Mesodermal cell (in vitro differentiated cells): ENCODE data around the gene FBLN7.
A peak's percentile ranks its signal among the peaks of the same experiment; 100 is the strongest.
"Not testable (repeated sequence)": the region's sequence is repeated elsewhere in the genome, so short reads cannot be mapped to it uniquely, and the experiment has no call there.

Source experiments
- H3K27ac ChIP-seq: 2 replicates; pipeline ENCODE4 v1.7.0; 2013; ENCODE audit warnings: mild to moderate bottlenecking, low read depth, low read length, moderate library complexity; ENCODE audit not compliant: severe bottlenecking
- H3K36me3 ChIP-seq: 2 replicates; pipeline ENCODE4 v1.7.1; 2013; ENCODE audit warnings: mild to moderate bottlenecking, low read length, moderate library complexity; ENCODE audit not compliant: control insufficient read depth, insufficient read depth
- H3K4me1 ChIP-seq: one replicate; pipeline ENCODE4 v1.7.1; 2013; ENCODE audit warnings: mild to moderate bottlenecking, low read length; ENCODE audit not compliant: insufficient read depth, control insufficient read depth, poor library complexity, severe bottlenecking
- H3K4me3 ChIP-seq: 2 replicates; pipeline ENCODE4 v1.7.0; 2013; ENCODE audit warnings: low read length, control low read depth, mild to moderate bottlenecking; ENCODE audit not compliant: insufficient read depth, poor library complexity, severe bottlenecking; ENCODE audit errors: extremely low read depth
- H3K9me3 ChIP-seq: 2 replicates; pipeline ENCODE4 v1.7.1; 2013; ENCODE audit warnings: mild to moderate bottlenecking, low read length, moderate library complexity; ENCODE audit not compliant: control insufficient read depth
- WGBS, 2 experiments: methylation state at CpG; one replicate each; pipeline ENCODE4 v1.1.5; 2013; ENCODE audit warnings: missing lambda C conversion rate in 2 of 2; ENCODE audit not compliant: insufficient coverage in 2 of 2; 5-methylcytosine and 5-hydroxymethylcytosine counted together

Gene FBLN7

GRCh38 chr2:112201696-112202430 is 63.7 kb downstream of the FBLN7 start:
- no CpG with 5 or more reads among the region's 3 CpGs for WGBS, 2 experiments
- Histone ChIP-seq H3K4me3 (no peak overlapping the region), H3K27ac (no peak overlapping the region), H3K9me3 (peaks cover 10% of the 10 kb centered on the region), H3K36me3 (no peaks in the 10 kb centered on the region), H3K4me1 (no peaks in the 10 kb centered on the region)

- Histone ChIP-seq H3K4me1 (no peaks in the 10 kb centered on the region), H3K9me3 (peaks cover 10% of the 10 kb centered on the region), H3K27ac (no peak overlapping the region), H3K36me3 (no peaks in the 10 kb centered on the region), H3K4me3 (no peak overlapping the region)
- no CpG with 5 or more reads among the region's 2 CpGs for WGBS, 2 experiments
Observed at GRCh38 chr2:112204411-112204810, 66.2 kb downstream of the FBLN7 start.

GRCh38 chr2:112207905-112208304 is 69.7 kb downstream of the FBLN7 start:
- not testable (repeated sequence) for H3K4me1 ChIP-seq, H3K27ac ChIP-seq, H3K36me3 ChIP-seq, H3K4me3 ChIP-seq, H3K9me3 ChIP-seq
- WGBS, 2 experiments = 86 to 100% methylated on average over 1 to 2 of the region's 3 CpGs

GRCh38 chr2:112216167-112216566 is 78.0 kb downstream of the FBLN7 start:
- Histone ChIP-seq H3K27ac (peak overlapping the region; percentile 33), H3K4me3 (no peak overlapping the region), H3K36me3 (peaks cover 13% of the 10 kb centered on the region), H3K9me3 (peaks cover 9% of the 10 kb centered on the region), H3K4me1 (no peaks in the 10 kb centered on the region)
- 80 to 93% methylated on average over 2 to 3 of the region's 3 CpGs for WGBS, 2 experiments

- peaks cover 25% of the 10 kb centered on the region for H3K36me3 ChIP-seq
- no peak overlapping the region for H3K27ac ChIP-seq
- H3K4me3 ChIP-seq = no peak overlapping the region
- H3K4me1 ChIP-seq = no peaks in the 10 kb centered on the region
- peaks cover 9% of the 10 kb centered on the region for H3K9me3 ChIP-seq
Observed at GRCh38 chr2:112217854-112218253, 79.7 kb downstream of the FBLN7 start.

- WGBS, 2 experiments = 83 to 91% methylated on average over 2 of the region's 3 CpGs
- Histone ChIP-seq H3K4me1 (no peaks in the 10 kb centered on the region), H3K27ac (no peak overlapping the region), H3K9me3 (peaks cover 9% of the 10 kb centered on the region), H3K36me3 (peaks cover 16% of the 10 kb centered on the region), H3K4me3 (no peak overlapping the region)
Observed at GRCh38 chr2:112220186-112220585, 82.0 kb downstream of the FBLN7 start.

GRCh38 chr2:112220831-112221230 is 82.6 kb downstream of the FBLN7 start:
- Histone ChIP-seq H3K4me1 (no peaks in the 10 kb centered on the region), H3K4me3 (no peak overlapping the region), H3K36me3 (peaks cover 15% of the 10 kb centered on the region), H3K9me3 (peaks cover 9% of the 10 kb centered on the region), H3K27ac (no peak overlapping the region)
- 92 to 100% methylated on average over 1 to 2 of the region's 3 CpGs for WGBS, 2 experiments

- Histone ChIP-seq H3K4me1 (no peaks in the 10 kb centered on the region), H3K4me3 (no peak overlapping the region), H3K27ac (no peak overlapping the region), H3K9me3 (no peaks in the 10 kb centered on the region), H3K36me3 (peaks cover 12% of the 10 kb centered on the region)
Observed at GRCh38 chr2:112229348-112229747, 91.2 kb downstream of the FBLN7 start.

GRCh38 chr2:112230371-112230770 is 92.2 kb downstream of the FBLN7 start:
- H3K4me1 ChIP-seq = no peaks in the 10 kb centered on the region

More at GRCh38 chr2:112230371-112230770, 92.2 kb downstream of the FBLN7 start:
- Histone ChIP-seq H3K4me3 (no peak overlapping the region), H3K27ac (no peak overlapping the region), H3K36me3 (peaks cover 12% of the 10 kb centered on the region), H3K9me3 (no peaks in the 10 kb centered on the region)
- no CpG with 5 or more reads among the region's 3 CpGs for WGBS, 2 experiments
